Left colon (tissue), 2 donors: Measurements from ENCODE around the gene TAOK1. TPM values are rescaled to one million over a fixed set of nuclear protein-coding genes. Genes with fewer than 3 reads are reported as not detected.

Experiments used
- ATAC-seq: fragments of 200-7000 bp; cut with Tn5 transposase; one replicate; pipeline ENCODE4 v1.9.1; 2020; ENCODE audit warnings: mild to moderate bottlenecking, moderate library complexity
- DNase-seq, 2 donors: peaks; one replicate each; pipeline ENCODE4 v3.0.0-alpha.2; 2020
- intact Hi-C, 2 donors: fragments of 100-400 bp; cut with DNase I in 1 of 2; cut with micrococcal nuclease in 1 of 2; formaldehyde crosslinking; loops; one replicate each; pipeline versions ENCODE4 v1.11.2 to v1.14.0; 2022; cut with DNase I, micrococcal nuclease
- total RNA-seq, 2 donors: library from RNA; stranded (reverse); fragmentation: NEBNext Ultra II Directional; extraction: Animal tissue kit (Norgen Biotek cat#: 25700); gene quantifications; one replicate each; pipeline ENCODE4 v1.2.1, GENCODE V29; 2021
- donor health status: DM: no; HTN: no; CAD: no.
- donor health status: DM: yes; HTN: yes; CAD: no.

Gene TAOK1
- total RNA-seq, 2 donors from 2014 or later = 50.6 to 54.9 TPM

DNA sequence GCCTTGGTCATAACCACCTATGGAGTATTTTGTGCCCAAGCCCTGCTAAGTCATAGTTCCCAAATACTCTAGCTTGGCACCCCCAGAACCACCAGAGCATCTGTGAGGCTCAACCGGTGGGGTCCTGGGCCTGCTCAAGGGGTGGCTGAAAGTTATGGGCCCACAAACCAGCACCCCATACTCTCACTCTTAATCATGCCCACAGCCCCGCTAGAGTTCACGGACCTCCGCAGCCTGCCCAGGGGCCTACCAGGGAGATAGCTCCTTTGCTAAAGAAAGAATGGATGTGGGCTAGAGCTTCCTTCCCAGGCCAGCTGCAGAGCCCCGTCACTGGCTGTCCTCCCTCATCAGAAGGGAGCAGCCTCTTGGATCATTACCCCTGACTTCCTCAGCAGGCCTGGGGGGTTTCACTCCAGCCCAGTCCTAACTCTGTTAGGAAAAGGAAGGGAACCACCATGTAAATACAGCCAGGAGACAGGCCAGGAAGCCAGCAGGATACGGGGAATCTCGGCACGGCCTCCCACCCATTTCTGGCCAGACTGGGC, 197.9 kb downstream of the TAOK1 start:
- intact Hi-C loops = no loop called here
- DNase-seq (no peak), ATAC-seq (no peak)

DNA sequence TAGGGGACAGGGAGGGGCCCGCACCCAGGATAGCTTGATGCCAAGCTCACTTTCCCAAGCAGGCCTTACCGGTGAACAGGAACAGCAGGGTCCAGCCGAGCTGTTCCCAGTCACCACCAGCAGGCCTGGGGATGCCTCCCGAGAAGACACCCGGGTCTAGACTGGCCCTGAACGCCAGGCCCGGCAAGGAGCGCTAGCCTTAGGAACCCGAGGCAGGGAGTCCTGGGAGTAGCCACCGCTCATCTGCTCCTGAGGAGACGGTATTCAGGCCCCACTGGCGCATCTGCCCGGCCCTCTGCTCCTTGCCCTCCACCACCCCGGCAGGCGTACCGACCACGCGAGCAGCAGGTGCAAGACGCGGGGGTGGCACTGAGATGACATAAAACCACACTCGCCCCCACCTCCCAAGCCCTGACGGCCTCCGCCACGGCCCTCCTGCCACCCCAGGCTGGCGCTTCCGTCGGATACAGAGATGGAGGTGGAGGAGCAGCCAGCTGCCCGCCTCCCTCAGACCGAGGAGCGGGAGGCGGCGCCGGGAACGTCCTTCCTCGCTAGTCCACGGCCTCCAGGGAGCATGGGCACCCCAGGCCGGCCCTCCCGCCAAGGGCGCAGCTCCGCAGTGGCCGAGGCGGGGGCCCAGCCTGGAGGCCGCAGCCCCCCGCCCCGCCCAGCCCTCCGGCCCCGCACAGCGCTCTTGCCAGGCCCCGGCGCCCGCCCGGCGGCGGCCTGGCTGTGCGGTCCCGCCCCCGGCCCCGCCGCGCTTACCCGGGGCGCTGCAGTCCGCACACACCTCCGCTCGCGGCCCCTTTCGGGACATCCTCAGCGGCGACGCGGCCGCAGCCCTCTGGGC, 198.6 kb downstream of the TAOK1 start:
- ATAC-seq = peak; percentile 5
- DNase-seq = peak in 1 of 2 donors; percentile 62
- intact Hi-C loops = no loop called here

DNA sequence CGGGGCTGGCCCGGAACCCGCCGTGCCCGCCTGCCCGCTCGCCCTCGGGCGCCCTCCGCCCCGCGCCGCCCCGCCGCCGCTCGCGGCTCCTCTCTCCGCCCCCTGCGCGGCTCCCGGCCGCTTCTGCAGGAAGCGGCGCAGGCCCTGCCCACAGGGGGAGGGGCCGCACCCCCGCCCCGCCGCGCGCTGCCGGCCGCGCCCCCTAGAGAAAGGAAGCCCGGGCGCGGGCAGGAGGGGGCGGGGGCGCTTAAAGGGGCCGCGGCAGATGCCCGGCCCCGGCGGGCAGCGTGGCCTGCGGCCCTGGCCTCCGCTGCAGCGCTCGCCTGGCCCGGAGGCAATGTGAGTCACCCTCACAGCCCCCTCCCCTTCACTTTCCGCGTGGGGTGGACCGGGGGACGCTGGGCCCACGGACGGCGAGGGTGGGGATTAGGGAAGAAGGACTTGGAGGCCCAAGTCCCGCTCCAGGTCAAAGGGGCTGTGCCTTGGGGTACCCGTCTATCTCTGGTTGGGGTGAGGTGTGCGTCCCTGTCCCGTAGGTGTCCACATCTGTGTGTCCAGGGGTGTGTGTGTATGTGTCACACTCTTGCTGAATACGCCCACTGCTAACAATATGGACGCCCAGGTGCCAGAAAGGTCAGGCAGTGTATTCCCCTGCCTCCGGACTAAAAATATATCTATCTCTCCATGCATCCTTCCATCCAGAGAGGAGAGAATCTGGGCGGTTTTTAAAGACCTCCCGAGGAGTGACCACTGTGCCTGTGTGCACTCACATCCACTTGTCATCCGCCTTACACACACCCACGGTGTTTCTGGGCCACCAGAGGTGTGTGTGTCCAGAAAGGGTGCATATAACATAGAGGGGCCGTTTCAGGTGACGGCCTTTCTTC, 199.6 kb downstream of the TAOK1 start, which contains the start of gene GIT1:
Gene GIT1, minus strand, starts transcription at position 125 of the 887 bp plus-strand sequence. CDS start 270 bp downstream, outside the sequence.
- ATAC-seq (peak; percentile 76), DNase-seq (peak; percentile 80 to 90)
- intact Hi-C loops = no loop called here

DNA sequence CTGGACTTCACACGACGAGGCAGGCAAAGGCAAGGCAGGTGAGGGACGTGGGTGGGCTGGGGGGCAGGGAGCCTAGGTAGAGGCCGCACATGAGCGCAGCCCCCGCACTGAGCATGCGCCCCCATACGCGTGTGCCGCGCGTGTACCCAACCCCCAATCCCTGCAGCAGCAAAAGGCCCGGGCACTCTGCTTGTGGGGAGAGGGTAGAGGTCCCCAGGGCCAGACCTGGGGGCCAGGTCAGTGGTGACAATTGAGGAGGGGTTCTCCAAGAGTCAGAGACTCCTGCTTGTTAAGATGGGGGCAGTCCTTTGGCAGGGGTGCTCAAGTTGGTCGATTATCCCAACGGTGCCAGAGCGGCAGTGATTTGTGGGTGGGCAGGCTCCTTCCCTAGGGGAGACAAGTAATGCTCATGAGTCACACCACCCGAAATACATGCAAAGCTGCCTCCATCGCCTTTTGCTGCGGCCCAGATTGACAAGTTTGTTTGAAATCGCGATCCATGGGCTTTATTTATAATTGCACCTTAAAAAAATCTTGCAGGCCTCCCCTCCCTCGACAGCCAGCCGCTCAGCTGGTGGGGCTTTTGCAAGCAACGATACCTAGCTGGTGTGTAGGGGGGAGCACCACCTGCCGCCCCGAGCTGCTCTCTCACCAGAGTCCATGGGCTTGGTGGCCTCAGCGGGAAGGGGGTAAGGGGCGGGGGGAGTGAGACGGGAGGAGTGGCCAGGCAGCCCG, 200.4 kb downstream of the TAOK1 start:
- intact Hi-C loops = no loop called here
- DNase-seq (peak in 1 of 2 donors; percentile 35), ATAC-seq (no peak)

DNA sequence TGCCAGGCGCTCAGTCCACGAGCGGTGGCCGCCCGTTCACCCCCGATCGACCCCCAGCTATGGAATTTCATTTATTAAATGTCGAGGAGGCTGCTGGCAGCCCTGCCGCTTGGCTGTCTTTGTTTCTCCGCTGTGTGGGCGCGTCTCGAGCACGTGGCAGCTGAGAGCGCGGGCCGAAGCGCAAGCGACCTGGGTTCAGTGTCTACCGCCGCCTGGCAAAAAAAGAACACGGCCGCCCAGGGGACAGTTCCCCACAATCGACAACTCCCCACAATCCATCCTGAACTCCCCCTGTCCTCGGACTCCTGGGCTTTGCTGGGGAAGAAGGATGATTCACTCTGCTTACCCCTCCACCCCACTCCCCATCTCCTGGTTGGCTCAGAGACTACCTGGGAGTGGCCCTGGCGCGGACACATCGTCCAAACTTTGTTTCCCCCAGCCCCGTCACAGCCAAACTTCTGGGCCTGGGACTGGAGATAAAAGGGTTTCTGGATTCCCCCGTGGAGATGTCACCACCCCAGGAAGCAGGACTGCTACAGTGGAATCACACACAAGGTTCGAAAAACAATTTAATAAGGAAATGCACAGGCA, 201.1 kb downstream of the TAOK1 start:
- DNase-seq (peak in 1 of 2 donors; percentile 56), ATAC-seq (no peak)
- intact Hi-C loops = no loop called here

DNA sequence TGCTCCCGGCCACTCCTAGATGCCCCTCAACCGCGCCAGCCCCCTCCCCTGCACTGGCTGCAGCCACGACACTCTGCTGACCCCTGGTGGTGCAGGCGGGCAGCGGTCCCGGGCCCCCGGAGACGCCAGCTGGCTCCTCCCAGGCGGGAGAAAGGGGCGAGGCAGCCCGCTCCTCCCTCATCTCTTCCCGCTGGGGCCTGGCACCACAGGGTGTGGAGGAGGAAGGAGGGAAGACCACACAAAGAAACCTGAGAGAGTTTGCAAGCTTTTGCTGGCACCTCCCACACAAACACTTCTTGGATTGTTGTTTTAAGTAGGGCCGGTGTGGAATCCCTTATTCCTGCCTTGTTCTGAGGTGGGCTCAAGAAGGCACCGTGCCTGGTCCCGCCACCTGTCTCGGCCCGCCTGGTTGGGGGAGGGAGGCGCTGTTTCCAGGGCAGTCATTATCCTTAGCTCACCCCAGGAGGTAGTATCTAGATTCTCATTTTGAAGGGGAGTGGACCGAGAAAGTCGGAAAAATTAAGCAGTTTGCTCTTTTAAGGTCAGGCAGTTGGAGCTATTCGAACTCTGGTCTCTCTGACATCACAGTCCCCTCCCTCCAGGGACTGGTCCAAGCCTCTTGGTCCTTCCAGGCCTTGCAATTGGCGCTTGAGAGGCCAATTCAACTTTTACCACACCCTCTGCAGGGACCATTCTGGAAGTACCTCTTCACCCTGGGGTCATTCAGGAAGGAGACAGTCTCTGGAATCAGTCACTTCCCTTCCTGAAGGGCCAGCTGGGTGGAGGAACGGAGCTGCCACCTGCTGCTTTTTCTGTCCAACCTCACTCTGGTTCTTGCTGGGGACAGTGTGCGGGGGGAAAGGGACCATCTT, 201.8 kb downstream of the TAOK1 start:
- DNase-seq (peak; percentile 89 to 93), ATAC-seq (peak; percentile 76)
- intact Hi-C loops = no loop called here

DNA sequence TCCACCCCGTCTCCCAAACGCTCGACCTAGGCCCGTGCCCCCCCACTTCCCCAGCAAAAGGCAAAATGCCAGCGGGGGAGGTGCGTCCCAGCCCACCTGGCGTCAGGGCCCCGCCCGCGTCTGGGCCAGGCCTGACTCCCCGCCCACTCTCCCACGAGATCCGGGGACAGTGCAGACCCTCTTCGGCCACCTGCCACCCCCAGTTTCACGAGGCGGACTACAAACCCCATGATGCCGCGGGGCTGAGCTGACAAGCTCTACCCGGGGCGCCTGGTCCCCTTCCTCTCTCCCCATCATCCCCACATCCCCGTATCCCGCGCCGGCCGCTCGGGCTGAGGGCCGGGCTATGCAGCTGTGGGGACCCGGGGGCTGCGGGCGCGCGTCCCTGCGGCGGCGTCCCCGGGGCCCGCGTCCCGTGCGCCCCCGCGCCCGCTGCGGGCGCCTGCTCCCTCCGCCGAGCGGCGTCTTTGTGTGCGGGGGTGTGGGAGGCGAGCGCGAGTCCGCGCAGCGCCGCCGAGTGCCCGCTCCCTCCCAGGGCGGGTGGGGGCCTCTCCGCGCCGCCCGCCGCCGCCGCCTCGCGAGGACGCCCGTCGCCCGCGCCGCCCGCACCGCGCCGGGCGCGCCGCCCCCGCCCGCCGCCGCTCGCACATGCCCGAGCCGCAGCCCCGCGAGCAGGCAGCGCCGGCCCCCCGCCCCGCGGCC, 202.8 kb downstream of the TAOK1 start, which contains the start of gene ANKRD13B:
Gene ANKRD13B, plus strand, starts transcription at position 283 of the 702 bp plus-strand sequence. CDS start 490 bp downstream, outside the sequence.
- ATAC-seq = no peak
- intact Hi-C loops = no loop called here
- peak in 1 of 2 donors; percentile 59 for DNase-seq

DNA sequence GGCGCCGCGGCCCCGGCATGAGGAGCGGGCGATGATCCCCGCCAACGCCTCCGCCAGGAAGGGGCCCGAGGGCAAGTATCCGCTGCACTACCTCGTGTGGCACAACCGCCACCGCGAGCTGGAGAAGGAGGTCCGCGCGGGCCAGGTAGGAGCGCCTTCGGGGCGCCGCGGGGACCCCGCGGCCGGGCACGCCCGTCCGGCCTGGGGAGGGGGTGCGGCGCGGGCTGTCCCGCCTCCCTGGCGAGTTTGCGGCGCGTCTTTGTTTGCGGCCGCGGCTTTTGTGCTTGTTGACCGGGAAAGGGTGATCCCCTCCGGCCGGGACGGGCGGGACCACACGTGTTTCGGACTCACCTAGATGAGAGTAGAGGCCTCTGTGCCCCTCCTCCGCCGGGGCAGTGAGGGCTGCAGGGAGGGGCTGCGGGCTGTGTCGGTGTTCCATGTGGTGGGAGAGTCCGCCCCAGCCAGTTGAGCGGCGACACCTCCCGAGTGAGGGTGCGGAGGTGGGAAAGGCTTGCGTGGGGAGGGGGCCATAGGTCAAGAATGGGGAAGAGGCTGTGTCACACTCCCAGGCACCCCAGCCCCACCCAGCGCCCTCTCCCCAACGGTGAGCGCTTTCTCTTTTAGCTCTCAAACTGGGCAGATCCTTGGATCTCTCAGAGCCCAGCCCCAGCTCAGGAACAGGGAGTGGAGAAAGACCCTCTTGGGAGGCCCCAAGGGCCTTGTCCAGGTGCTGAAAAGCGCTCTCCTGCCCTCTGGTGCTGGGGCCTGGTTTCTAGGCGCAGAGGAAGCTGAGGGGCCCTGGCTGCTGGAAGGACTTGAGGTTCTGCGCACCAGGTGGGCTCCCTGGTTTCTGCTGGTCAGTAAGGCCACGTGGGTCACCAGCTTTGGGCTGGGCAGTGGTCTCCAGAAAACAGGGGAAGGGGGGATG, 203.7 kb downstream of the TAOK1 start:
- intact Hi-C loops = no loop called here
- DNase-seq = peak in 1 of 2 donors; percentile 35
- ATAC-seq = no peak

DNA sequence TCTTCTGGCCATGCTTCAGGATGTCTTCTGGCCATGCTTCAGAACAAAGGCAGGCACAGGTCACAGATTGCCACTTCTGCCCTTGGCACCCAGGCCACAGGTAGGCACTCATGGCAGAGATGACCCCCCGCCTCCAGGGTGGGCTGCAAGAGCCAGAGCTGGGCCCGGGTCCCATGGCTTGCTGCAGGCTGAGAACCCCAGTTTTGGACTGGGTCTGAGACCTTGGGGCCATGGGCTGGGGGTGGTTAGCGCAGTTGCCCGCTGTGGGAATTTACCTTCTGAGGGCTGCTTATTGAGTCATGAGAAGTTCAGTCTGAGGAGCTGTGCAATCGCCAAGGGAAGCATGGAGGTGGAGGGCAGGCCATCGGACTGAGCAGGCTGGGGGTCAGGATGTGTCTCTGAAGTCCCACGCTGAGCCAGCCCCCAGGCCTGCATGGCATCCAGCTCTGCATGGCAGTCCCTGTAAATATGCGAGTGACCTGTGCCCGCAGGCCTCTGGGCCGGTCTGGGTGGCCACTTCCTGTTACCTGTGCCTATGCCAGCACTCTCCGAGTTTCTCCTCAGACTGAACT, 204.4 kb downstream of the TAOK1 start:
- DNase-seq (peak in 1 of 2 donors; percentile 7), ATAC-seq (no peak)
- intact Hi-C loops = no loop called here

DNA sequence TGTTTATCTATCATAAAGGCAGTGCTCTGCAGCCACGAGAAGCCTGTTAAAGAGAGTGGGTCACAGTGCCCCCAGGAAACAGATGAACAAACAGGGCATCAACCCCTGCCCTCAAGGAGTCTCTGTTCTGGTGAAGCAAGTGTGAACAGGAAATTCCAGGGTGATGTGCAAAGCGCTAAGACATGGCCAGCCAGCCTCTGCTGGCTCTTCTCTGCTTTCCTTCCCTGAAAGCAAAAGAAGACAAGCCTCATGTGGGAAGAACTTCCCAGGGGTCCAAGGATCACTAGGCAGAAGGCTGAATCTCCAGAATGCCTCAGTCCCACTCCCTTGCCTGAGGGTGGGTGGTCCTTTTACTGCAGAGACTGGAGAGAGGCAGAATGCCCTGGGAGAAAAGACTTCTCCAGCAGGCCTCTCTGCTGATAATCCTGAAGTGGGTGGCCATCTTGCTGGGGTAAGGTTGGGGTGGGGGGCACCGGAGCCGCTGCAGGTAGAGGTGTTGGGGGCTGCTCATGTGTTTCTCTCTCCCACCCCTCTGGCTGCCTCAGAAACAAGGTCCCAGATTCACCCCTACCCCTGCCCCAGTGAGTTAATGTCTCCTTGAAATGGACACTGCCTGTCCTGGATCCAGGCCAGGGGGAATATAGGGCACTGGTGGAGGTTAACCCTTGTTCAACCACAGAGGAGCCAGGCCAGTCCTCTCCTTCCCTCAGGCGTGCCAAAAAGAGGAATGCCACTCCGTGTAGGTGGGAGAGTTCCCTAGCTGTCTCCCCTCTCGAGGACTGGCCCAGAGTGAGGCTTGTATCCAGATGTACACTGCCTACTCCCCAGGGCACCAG, 205.2 kb downstream of the TAOK1 start:
- intact Hi-C loops = no loop called here
- DNase-seq = no peak
- ATAC-seq = no peak

DNA sequence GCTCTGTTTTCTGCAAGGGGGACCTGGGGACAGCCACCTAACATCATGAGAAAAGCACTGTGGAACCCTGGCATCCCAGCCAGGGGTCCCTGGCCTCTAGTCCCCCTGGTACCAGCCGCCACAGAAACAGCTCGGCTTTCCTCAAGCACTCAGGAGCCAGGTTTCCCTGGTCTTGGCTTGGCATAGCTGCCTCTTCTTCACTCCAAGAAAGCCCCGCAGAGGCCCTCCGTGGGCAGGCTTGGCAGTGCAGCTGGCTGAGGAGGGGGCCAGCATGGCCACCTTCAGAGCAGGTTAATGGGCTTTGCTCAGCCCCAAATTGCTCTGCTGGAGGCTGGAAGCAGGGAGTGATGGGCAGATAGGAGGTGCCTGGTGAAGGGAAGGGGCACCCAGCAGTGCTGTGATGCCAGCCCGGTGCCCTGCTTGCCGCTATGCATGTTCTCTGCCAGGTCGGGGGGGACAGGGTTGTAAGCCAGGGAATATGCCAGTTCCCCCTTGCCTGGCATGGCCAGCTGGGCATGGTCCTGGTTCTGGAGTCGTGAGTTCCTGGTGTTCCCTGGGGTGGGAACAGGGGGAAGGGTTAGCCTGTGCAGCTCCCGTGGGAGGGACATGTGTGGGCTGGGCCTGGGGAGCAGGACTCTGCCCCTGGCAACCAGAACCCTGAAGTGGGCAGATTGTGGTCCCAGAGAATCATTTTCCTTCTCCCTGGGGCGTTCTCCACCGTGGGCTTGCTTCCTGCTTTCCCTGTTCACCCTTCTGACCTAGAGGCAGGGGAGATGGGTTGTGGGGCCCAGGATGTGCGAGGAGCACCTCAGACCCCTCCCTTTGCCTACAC, 206.0 kb downstream of the TAOK1 start:
- intact Hi-C loops = no loop called here
- DNase-seq (no peak), ATAC-seq (no peak)

DNA sequence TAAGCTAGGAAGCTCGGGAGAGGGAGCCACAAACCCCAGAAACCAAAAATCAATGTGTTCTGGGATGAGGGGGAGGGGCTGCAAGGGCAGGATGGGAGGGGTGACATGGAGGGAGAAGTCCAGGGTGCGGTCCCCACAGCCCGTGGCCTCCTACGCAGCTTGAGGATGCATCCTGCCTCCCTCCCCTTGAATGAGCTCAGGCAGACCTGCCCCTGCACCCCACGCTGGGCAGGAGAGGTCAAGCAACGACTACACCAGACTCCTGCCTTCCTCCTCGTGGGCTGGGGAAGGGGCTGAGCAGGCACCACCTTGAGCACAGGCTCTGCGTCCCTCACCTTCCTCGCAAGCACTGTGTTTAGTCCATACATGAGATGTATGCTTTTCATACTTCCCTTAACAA, 206.6 kb downstream of the TAOK1 start:
- no peak for DNase-seq
- intact Hi-C loops = no loop called here

DNA sequence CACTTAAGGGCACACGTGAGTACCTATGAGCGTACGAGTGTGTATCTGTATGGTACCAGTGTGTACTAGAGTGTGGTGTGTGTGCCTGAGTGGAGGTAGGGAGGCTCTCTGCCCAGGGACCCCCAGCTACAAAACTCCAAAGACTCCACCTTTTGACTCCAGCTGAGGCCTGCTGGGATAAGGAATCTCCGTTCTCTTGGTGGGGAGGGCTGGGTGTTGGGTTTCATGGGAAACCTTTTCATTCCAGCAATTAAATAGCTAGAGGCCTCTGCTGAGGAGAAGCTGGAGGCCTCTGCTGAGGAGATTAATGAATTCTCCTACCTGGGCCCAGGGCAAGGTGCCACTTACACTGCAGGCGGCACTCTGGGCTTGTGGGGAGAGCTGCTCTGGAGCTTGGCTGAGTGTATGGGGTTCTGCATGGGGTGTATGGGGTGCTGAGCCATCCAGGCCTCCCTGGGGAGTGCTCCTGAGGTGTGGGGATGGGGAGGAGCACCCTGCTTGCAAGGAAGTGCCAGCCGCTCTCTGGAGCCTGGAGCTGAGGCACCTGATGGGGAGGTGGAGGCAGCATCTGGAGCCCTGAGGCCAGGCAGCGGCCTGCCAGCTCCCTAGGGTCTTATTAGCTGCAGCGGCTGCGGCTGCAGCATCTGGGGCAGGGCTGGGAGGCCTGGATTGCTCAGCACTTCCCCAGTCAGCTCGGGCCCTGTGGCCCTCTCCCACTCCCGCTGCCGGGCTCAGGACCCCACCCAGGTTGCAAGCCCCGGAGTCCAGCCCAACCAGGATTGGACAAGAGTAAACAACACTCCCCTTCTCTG, 207.4 kb downstream of the TAOK1 start:
- no peak for ATAC-seq
- no peak for DNase-seq
- intact Hi-C loops = no loop called here

More for the DNA sequence above, 206.6 kb downstream of the TAOK1 start:
- no peak for ATAC-seq
